ENCODE data around the gene HS6ST3. TPM values are rescaled to one million over a fixed set of nuclear protein-coding genes. Genes with fewer than 3 reads are reported as not detected.

Gene HS6ST3
- total and polyA plus RNA-seq, 8 donors = 0.03 to 0.15 (median 0.10) TPM

DNA sequence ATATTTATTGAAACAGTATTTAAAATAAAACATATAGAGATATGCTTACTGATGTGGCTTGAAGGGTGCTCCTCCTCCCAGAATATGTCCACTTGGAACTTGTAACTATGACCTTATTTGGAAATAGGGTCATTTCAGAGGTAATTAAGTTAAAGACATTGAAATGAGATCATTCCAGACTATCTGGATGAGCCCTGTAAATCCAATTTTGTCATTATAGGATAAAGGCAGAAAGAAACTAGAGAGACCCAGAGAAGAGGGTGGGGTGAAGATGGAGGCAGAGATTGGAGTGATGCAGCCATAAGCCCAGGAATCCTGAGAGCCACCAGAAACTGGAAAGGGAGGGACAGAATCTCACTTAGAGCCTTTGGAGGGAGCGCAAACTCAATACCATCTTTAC lies 661.2 kb downstream of the HS6ST3 start:
- TF ChIP-seq, protein P1, sequence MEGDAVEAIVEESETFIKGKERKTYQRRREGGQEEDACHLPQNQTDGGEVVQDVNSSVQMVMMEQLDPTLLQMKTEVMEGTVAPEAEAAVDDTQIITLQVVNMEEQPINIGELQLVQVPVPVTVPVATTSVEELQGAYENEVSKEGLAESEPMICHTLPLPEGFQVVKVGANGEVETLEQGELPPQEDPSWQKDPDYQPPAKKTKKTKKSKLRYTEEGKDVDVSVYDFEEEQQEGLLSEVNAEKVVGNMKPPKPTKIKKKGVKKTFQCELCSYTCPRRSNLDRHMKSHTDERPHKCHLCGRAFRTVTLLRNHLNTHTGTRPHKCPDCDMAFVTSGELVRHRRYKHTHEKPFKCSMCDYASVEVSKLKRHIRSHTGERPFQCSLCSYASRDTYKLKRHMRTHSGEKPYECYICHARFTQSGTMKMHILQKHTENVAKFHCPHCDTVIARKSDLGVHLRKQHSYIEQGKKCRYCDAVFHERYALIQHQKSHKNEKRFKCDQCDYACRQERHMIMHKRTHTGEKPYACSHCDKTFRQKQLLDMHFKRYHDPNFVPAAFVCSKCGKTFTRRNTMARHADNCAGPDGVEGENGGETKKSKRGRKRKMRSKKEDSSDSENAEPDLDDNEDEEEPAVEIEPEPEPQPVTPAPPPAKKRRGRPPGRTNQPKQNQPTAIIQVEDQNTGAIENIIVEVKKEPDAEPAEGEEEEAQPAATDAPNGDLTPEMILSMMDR (IDR thresholded peaks at IDR 0.05) = no peak
- Histone ChIP-seq H3K27me3 (no peaks in the 10 kb centered on the region), H3K9me3 (peaks cover 0 to 8% of the 10 kb centered on the region in 2 donors), H3K4me1 (no peaks in the 10 kb centered on the region), H3K27ac (no peak overlapping the region), H3K36me3 (no peaks in the 10 kb centered on the region), H3K4me3 (no peak overlapping the region)
- no peak for ATAC-seq
- no peak for DNase-seq
- intact Hi-C loops (cut with DNase I) = no loop called here

DNA sequence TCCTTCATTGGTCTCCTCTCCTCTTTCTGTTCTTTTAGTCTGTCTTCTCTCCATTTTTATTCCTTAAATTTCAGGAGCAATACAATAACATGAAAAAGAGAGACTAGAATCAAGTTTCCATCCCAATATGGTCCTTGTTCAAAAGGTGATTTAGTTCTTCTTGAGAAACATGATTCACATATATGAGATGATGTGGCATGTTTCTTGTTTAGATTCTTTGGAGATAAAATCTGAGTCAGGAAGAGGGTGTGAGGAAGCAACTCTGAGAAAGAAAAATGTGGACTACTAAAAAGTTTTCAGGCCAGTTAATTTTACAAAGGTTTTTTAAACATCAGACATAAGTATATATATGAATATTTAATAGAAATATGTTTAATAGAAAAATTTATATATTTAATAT lies 673.0 kb downstream of the HS6ST3 start:
- DNase-seq (no peak), ATAC-seq (no peak)
- TF ChIP-seq, protein P1 (IDR thresholded peaks at IDR 0.05) = no peak
- no peaks in the 10 kb centered on the region for H3K4me1 ChIP-seq
- H3K4me3 ChIP-seq = no peak overlapping the region
- H3K27me3 ChIP-seq = no peaks in the 10 kb centered on the region
- no peaks in the 10 kb centered on the region for H3K36me3 ChIP-seq
- no peaks in the 10 kb centered on the region for H3K9me3 ChIP-seq
- no peak overlapping the region for H3K27ac ChIP-seq
- intact Hi-C loops (cut with DNase I) = no loop called here

DNA sequence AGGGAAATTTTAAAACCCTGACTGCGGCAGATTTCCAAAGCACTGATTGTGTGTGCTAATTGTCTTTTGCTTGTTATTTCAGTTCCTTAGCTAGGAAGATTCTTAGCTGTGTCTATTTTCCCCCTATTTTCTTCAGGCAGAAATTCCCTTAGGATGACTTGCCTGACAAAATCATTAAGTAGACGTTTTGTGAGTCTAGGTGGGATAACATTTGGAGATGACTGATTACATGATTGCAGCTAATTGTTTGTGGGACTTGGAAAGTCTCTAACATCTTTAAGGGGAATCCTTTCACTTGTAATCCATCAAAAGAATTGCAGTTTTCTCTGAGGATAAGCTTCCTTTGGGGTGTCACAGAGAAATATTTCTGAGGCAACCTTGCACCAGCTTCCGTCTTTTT lies 676.4 kb downstream of the HS6ST3 start:
- DNase-seq (no peak), ATAC-seq (no peak)
- Histone ChIP-seq H3K27me3 (no peaks in the 10 kb centered on the region), H3K4me1 (no peaks in the 10 kb centered on the region), H3K9me3 (no peaks in the 10 kb centered on the region), H3K4me3 (no peak overlapping the region), H3K27ac (no peak overlapping the region), H3K36me3 (no peaks in the 10 kb centered on the region)
- TF ChIP-seq, protein P1 (IDR thresholded peaks at IDR 0.05) = no peak
- intact Hi-C loops (cut with DNase I) = no loop called here

DNA sequence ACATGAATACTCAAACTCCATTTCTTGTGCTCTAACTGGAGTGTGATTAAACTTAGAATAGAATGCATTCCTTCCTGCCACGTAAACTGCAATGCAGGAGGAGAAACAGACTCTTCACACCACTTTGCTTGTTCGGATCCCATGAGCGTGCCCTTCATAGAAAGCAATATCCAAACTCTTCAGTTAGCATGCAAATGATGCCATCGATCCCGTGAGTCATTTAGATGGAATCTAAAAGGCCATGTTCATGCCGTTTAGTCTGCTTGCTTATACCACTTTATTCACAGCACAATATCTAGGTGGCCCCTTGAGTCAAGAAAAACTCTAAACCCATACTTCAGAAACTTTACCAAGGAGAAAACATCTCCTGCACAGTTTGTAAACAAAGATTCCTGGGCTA lies 678.6 kb downstream of the HS6ST3 start:
- Histone ChIP-seq H3K4me3 (no peak overlapping the region), H3K9me3 (peaks cover 0 to 4% of the 10 kb centered on the region in 2 donors), H3K27me3 (no peaks in the 10 kb centered on the region), H3K27ac (no peak overlapping the region), H3K36me3 (no peaks in the 10 kb centered on the region), H3K4me1 (no peaks in the 10 kb centered on the region)
- ATAC-seq (no peak), DNase-seq (no peak)
- intact Hi-C loops (cut with DNase I) = no loop called here
- TF ChIP-seq, protein P1 (IDR thresholded peaks at IDR 0.05) = no peak

DNA sequence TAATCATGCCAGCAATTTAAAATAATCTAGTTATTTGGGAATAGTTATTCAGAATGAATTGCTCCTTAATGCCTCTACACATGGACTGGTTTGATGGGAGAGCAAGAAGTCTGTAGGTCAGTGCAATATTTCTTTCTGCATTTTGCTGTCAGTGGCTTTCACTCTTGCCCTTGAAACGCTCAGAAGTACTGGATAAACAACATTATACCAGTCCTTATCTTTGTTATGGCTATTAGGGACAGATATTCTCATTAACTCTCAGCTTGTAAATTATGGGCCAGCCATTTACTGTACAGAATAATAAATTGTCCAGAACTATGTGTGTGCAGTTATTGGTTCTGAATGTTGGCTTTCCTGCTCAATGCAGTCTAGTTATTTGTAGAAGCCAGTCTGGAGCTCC lies 680.0 kb downstream of the HS6ST3 start:
- intact Hi-C loops (cut with DNase I) = no loop called here
- TF ChIP-seq, protein P1 (IDR thresholded peaks at IDR 0.05) = no peak
- Histone ChIP-seq H3K4me1 (no peaks in the 10 kb centered on the region), H3K27ac (no peak overlapping the region), H3K27me3 (no peaks in the 10 kb centered on the region), H3K9me3 (peaks cover 0 to 5% of the 10 kb centered on the region in 2 donors), H3K36me3 (no peaks in the 10 kb centered on the region), H3K4me3 (no peak overlapping the region)
- ATAC-seq (no peak), DNase-seq (no peak)
